ENCODE results near the gene SMPD3.

The SMPD3 gene

DNA sequence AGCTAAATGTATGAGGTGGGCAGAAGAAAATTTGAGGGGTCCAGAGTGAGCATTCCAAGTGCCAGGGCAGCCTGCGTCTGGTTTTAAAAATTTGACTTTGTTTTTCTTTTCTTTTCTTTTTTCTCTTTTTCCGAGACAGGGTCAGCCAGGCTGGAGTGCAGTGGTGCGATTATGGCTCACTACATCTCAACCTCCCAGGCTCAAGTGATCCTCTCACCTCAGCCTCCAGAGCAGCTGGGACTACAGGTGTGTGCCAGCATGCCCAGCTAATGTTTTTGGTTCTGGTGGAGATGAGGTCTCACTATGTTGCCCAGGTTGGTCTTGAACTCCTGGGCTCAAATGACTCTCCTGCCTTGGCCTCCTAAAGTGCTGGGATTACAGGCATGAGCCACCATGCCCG, 15.6 kb downstream of the SMPD3 start:
- DNase-seq: no peak

DNA sequence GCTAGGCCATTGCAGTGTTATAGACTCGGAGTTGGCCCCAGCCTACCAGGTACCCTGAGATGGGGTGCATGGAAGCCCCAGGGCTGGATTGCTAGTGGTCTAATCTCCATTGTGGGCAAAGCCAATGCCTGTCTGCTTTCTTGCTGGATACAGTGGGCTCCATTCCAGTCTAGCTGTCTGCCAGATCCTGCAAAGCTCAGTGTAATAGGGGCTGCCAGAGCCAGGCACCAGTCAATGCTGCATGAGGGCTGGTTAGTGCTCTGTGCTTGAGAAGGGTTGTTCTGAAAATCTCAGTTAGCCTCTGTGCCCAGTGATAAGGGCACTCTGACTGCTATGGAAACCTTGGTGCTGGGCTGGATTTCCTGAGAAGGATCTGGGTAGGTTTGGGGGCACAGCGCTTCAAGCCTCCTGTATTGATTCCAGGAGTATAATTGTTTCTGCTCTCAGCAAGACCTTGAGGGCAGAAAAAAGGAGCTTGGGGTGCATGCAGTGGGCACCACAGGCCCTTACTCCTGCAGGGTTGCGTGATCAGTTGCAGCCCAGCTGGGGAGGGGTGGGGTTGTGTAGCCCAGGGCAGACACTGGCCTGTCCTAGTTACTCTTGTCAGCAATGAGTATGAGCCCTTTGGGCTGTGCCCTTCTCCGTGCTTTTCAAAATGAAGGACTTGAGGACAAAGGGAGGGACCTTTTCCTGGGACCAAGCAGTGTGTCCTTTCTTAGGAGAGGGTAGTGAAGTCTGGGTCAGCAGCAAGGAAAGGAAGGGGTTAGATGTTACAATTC, 19.0 kb downstream of the SMPD3 start:
- no peak for DNase-seq

DNA sequence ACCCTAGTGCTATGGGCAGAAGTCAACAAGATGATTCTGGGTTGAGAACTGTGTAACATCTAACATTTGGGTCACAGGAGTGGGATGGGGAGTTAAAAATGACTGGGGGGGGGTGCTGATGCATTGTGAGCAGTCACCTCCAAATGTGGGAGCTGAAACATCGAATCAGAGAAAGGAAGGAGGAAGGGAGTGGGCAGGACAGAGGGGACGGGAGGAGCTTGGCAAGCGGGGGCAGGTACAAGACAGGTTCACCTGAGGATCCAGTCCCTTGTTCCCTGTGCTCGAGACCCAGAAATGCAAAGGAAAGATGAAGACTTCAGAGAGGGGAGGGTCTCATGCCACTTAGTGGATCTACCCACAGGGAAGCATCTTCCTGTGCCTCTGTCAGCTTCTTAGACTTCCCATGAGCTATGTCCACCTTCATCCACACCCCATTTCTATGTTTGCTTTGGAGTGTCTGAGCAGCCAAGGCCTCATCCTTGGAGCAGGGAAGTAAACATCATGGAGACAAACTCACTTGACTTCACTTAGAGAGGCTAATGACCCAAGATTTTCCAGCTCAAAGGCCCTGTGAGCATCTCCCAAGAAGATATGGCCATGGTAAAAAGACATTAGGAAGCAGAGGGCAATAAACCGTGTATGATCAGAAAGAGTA, 20.5 kb downstream of the SMPD3 start:
- DNase-seq: no peak

DNA sequence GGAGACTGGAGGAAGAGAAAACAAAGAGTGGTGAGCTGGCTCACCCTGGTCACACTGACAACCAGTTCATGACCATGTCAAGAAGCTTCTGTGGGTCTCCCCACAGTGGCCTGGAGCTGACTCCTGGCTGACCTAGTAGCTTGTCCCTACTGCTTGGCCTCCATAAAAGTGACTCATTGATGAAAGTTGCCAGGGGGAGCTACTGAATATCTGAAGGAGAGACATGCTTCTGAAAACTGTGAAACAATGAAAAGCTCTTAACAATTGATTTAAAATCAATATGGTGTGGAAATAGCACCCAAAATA, 22.0 kb downstream of the SMPD3 start:
- no peak for DNase-seq

DNA sequence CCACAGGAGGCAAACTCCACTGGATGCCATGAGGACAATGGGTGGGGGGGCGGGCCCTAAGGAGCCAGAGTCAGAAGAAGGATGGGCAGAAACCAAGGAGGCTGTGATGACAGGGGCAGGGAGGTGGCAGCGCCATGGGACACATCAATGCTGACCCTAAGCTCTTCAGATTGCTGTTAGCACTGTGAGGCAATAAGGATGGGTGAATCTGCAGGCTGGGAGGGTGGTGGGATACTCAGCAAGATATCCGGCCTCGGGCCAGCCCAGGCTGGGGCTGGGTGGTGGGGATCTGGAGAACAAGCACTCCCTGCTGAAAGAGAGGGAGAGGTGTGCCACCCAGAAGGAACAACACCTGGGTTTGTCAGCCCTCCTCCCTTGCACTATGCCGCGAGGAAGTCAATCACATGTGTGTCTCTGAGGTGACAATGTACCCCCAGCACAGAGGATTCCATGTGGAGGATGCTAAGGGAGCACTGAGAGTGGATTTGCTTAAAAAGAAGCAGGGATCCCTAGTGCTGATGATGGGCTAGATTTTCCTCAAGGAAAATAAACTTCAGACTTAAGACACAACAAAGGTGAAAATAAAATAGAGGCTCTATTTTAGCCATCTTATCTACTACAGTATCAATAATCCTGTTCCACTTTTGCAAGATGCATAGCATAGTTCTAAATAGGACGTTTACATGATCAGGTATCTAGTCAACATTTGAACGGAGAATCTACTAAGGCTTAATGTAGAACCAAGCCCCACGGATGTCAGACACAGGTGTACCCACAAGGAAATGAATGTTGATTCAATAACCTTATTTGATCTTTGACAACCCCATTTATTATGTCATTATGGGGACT, 22.6 kb downstream of the SMPD3 start:
- no peak for DNase-seq

DNA sequence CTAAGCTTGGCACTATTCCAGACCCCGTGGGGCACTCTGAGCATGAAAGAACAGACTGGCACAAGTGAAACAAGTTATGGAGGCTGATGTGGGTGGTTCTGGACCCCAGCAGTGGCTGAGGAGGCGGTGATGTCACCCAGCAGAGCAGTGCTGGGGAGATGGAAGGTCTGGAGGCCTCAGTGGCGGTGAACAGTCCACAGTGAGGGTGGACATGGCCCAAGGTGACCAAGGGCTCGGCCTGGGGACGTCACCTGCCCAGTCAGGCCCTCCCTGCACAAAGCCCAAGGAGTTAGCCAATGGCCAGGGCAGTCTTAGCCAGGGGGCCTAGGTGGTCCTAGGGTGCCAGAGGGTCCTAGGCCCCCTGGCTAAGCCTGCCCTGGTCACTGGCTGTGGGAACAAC, 24.5 kb downstream of the SMPD3 start:
- DNase-seq: no peak

DNA sequence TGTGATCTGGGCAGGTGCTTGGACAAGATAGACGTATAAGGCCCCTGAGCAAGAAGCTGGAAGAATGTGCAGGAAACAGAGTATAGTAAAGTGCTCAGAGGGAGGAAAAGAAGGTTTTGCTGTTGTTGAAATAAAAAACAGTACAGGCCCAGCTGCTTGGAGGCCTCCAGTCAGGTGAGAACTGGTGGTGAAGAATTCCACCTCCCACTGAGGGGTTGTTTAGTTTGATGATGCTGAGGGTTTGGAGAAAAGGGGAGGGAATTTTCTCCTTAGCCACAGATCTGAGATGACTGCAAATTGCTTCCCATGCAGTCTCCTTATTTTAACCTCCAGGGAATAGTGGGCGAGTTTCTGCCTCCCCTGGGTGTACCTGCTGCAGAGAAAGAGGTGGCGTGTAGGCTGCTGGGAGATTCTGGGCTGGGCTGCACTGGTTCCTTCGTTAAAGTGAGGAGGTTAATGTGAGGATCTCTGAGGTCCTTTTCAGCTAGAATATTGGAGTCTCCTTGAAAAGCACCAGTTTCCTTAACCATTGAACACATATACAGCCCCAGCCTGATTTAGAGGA, 25.8 kb downstream of the SMPD3 start:
- no peak for DNase-seq

DNA sequence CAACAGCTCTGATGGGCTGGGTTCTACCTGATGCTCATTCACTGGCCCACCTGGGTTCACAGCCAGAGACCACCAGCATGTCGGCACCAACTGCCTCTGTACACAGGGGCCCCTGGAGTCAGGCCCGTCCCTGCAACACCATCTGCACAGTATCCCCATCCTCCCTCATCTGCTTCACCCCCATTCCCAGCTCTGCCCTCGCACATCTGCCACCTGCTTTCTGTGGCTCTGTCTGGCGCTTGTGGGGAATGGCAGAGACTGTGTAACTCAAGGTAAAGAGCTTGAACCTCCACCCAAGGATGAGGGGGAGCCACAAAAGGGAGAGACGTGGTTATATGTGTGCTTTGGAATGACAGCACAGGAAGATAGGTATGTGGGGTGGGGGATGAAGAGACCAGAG, 27.2 kb downstream of the SMPD3 start:
- no peak for DNase-seq

DNA sequence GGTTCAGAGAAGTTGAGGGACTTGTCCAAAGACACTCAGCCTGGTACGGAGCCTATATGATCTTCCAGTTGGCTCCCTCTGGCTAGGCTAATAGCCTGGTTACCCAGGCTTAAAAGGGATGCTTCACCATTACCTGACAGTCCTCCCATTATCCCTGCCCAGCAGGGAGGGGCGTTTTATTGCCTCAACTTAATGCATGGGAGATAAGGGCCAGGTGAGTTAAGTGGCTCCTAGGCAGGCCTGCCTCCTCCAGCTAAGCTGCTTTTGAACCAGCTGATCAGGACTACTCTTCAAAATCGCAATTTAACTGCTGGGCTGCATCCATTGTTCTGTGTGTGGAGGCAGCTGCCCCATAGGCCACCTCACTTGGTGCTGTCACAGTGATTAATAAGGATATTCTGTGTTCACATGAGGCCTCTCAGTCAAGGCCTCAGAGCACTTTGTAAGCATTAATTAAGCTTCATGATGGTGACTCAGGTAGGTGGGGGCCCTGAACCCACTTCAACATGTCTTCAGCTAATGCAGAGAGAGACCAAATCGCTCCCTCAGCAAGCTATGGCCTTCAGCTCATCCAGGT, 27.9 kb downstream of the SMPD3 start:
- no peak for DNase-seq

DNA sequence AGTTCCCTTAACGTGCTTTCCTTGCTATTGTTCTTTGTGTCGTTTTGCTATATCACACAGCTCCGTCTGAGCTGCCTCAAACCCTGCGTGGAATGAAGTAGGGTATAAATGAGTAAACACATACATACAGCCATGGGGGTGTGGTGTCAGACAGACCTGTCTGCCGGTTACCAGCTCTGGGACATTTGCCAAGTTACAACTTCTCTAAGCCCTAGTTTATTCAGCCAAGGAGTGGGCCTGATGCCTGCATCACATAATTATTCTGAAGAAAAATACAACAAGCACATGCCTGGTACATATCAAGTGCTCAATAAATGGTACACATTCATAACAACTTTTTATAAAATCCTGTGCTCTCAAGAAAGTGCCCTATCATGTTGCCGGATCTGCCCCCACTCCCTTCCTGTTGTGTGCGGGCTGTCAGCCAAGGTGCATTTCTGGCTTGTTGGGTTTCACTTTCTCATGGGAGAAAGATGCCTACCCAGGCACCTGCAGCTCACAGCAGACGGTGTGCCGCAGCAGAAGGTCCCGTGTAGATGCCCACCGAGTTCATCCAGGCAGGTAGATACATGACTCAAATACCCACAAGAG, 30.5 kb downstream of the SMPD3 start:
- DNase-seq: no peak

DNA sequence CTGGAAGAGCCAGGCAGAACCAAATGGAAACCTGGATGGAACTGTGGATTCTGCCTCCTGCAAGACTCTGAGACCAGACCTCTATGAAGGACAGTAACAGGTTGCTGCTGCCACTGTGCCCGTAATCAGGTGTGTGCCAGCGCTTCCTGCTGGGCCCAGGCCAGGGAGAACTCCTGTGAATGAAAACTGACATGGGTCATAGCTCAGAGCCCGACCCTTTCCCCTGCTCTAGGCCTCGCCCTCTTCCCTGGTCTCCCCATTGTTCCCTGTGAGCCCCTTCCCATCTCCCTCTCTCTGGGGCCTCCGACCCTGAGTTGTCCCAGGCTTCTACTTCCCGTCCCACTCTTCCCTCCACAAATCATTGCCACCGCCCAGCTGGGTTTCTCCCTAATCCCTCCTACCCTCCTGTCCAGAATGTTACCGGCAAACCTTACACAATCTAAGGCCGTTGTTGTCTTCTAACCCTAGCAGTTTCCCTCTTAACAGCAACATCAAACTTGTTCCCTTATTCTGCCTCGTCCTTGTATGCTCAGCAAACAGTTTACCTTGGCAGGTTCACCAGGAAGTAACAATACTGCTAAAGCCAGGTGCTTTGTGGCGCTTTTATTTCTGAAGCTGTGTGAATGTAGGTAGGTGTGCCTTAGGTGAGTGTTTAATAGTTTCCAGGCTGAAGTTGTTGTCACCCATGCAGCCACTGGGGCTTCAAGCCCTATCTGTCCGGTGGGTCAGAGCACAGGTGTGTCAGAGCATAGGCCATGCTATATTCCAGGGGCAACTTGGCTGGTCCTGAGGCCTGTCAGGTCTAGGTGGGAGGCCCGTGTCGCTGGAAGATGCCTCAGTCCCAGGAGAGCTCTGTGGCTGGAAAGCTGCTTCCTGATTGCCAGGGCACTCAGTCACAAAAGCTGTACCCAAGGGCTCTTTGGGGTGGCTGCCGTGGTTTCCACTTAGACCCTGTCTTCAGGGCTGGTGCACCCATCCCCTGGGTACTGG, 32.0 kb downstream of the SMPD3 start:
- no peak for DNase-seq

DNA sequence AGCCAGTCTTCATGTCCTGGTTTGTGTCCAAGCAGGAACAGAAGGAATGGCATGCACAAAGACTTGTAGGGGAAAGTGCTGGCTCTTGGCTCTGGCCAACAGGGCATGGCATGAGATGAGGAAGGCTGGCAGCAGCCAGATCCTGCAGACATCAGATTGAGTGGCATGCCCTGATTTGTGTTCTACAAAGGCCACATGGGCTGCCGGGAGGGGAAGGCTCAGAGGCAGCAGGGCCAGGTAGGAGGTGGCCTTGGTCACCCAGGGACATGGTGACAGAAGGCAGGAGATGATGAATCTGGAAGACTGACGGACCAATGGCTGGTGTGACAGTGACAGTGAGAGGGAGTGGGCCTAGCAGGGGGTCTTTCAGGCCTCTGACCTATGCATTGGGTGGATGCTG, 33.7 kb downstream of the SMPD3 start:
- no peak for DNase-seq

DNA sequence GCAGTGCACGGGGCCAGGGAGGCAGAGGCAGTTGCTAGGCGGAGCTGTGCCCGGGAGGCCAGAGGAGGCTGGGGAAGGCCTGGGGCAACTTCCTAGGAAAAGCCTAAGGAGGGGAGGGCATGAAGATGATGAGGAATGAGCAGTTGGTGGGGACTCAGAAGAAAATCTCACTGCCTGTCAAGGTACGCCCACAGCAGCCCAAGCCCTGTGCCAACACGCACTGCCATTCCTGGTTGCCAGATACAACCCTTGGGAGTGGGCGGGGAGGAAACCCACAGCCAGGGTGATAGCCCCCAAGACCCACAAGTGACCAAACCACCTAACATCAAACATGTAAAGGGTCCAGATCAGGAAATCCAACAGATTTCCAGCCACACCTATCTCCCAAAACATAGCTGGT, 36.2 kb downstream of the SMPD3 start:
- DNase-seq: no peak

DNA sequence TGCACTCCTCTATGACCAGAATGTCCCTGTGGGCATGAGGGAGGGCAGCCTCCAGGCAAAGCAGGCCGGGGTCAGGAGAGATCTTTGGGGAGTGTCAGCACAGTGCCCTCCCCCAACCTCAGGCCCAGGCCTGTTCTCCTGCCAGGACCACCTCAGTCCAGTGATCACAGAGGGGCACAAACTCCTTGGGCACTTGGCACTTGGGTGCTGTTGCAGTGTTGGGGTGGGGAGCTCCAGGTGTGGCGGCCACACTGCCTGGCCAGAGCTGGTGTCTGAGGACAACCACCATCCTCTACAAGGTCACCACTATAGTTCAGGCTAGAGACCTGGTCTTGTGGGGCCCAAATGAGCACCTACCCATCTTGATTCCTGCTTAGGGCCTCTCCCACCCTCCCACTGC, 37.2 kb downstream of the SMPD3 start:
- DNase-seq: no peak

DNA sequence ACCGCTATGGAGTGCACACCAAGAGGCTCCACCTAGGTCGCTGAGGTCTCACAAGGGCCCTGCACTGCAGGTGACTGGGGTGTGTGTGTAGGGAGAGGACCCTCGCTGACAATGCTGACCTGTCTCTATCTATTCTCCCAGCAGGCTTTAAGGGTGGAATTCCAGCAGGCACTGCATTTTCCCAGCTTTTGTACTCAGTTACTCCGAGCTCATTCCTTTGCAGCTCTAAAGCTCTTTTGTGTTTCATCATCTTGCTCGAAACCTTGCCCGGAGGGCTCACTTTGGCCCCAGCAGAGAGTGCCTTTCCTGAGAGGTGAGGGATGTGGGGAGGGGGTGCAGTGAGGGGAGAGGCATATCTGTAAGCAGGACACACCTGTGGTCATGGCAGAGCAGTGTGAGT, 39.3 kb downstream of the SMPD3 start:
- no peak for DNase-seq

DNA sequence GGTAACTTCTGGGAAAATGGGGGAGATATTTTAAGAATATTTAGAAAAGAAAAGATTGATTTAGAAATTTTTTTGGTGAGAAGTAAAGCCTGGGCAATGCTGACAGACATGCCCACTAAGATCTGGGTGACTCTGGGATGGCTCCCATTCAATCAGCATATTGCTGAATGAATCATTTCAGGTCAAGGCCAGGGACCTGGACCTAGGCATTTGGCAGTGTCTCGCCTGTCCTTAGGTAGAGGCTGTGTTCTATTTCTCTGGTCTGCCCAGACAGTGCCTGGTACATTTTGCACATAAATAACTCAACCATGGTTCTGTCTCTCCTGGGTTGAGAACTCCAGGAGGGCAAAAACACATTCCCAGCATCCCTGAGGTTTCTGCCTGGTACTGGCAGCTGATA, 39.9 kb downstream of the SMPD3 start:
- no peak for DNase-seq

DNA sequence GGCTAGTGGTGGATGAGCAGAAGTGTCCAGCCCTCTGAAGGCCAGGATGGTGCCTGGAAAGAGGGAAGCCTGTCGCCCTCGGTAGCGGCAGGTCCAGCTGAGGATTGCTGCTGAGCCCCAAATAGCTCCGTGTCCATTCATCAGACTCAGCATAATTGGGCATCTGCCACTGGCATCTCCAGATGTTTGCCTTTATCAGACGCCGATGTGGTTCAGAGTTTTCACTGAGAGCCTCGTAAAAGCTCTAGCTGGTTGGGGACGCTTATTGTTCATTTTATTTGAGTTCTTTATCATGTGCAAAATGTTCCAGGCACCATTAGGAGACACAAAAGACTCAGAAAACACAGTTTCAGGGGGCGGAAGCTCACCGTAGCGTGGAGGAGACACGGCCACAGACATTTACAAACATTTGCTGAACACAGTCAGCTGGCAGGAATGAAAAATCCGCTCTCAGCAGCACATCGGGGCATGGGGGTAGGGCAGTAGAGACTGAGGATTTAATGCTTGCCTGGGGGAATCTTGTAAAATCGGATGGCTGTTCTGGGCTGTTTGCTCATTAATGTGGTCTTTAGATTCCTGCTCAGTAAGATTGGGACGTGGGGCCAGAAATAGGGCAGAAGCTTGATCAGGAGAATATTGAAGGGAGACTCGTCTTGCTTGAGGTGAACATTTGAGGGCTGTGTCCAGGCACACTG, 41.7 kb downstream of the SMPD3 start:
- DNase-seq: no peak

DNA sequence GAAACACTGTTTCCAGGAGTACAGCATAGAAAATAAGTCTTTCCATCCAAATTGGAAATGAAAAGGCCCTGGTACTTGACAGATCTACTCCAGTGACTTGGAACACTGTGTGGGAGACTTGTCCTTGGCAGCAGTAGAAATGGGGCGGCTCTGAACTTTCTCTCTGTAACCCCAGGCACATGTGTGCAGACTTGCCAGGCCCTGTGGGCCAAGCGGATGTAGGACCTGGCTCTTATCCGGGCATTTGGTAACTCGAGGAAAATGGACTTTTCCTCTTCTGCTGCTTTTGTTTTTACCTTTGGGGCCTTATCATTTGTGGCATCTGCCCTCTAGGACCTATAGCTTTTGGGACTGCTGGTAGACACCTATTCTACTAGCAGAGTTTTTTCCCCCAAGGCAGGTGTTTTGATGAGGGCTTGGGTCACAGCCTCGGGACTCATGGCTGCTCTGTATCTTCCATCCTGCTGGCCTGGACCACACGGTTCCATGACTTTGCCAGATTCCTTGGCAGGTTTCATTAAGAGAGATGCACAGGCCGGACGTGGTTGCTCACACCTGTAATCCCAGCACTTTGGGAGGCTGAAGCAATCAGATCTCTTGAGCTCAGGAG, 43.5 kb downstream of the SMPD3 start:
- no peak for DNase-seq

DNA sequence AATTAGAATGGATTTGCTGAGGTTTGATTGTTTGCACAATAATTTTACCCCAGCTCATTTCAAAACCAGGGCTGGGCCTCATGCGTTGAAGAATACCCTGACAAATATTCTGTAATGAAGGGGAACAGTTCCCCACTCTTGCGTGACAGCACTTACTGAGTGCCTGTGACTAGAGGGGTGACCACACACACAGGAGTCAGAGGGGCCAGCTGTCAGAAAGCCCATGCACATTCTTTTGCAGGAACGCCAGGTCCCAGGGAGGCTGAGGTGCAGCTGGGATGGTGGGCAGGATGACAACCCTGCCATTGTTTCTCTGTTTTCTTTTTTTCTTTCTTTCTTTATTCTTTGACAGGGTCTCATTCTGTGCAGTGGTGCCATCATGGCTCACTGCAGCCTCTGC, 44.6 kb downstream of the SMPD3 start:
- no peak for DNase-seq

DNA sequence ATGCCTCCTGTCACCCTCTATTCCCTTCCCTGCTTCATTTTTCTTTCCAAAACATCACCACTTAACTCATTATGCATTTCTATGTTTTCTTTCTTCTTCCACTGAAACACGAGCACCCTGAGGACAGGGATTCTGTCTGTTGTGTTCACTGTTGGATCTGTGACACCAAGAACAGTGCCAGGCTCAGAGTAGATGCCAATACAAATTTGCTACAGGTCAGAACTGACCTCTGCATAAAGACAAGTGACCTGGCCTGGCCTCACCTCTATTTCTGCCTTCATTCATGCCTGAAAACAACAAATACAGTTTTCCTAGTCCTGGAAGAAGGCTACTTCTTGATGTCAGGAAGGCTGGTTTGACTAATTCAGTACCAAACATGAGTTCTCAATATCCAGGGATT, 45.1 kb downstream of the SMPD3 start:
- no peak for DNase-seq

DNA sequence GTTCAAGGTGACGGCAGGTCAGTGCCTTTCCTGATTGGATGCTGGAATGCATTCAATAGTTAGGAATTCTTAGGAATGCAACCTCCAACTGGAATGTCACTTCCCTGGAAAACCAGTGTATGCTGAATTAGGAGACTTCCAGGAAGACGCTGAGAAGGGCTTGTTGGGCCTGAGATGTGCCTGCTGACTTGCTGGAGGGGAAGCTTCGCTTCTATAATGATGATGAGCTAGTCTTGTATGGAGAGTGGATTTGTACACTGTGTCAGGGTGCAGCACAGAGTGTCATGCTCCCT, 45.6 kb downstream of the SMPD3 start:
- no peak for DNase-seq

Measured in SIG-M5 (cell line).